Mammary epithelial cell (primary cell): ENCODE measurements around the gene LRRC43.

Experiments
- EZH2 ChIP-seq: IDR thresholded peaks from 2 replicates; pipeline ENCODE4 v1.6.1; 2012; ENCODE audit warnings: low read length, inconsistent platforms, borderline replicate concordance
- TF ChIP-seq, protein P1 (sequence below), 2 donors: IDR thresholded peaks in 1 of 2; conservative IDR thresholded peaks in 1 of 2; 2 replicates each; pipeline ENCODE4 v1.5.1; 2011 to 2012; ENCODE audit warnings: inconsistent platforms in 2 of 2, low read length in 2 of 2, mild to moderate bottlenecking in 2 of 2, control low read depth in 1 of 2, low read depth in 1 of 2; ENCODE audit not compliant: insufficient read depth in 1 of 2; ENCODE audit errors: extremely low read depth in 1 of 2

DNA sequence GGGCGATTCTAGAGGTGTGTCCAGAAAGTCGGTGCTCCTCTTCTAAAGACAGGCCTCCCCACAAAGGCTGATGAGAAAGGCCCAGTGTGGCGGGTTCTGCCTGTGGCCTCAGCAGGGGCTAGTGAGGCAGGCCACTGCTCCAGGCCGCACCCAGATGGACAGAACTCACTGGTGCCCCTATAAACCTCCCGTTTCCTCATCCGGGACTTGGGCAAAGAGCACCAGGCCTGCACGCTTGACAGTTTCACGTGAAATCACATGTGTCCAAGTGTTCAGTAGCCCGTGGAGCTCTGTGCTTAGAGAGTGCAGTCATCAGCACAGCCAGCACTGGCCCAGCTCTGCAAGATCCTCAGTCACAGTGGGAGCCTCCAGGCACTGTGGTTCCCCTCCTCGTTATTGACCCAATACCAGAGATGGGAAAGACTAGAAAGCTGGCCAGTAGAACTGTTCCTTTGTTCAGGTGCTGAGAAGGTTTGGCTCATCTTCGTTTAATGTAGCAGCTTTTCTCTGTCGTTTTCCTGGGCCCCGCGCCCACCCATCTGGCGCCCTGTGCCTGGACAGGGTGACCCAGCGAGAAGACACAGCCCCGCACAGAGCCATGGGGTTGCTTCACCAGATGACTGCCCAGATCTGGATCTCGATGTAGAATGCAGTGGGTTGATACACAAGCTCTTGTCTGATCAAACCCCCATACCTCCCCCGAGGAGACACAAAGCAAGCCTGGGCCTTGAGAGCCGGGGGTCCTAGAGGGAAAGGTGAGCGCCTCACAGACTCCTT is 35.2 kb upstream of the LRRC43 start:
- TF ChIP-seq, protein P1, sequence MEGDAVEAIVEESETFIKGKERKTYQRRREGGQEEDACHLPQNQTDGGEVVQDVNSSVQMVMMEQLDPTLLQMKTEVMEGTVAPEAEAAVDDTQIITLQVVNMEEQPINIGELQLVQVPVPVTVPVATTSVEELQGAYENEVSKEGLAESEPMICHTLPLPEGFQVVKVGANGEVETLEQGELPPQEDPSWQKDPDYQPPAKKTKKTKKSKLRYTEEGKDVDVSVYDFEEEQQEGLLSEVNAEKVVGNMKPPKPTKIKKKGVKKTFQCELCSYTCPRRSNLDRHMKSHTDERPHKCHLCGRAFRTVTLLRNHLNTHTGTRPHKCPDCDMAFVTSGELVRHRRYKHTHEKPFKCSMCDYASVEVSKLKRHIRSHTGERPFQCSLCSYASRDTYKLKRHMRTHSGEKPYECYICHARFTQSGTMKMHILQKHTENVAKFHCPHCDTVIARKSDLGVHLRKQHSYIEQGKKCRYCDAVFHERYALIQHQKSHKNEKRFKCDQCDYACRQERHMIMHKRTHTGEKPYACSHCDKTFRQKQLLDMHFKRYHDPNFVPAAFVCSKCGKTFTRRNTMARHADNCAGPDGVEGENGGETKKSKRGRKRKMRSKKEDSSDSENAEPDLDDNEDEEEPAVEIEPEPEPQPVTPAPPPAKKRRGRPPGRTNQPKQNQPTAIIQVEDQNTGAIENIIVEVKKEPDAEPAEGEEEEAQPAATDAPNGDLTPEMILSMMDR (conservative IDR thresholded peaks at IDR 0.05 in 1 of 2, IDR thresholded peaks at IDR 0.05 in 1 of 2; ENCODE audit: extremely low read depth in 1 of 2, insufficient read depth in 1 of 2, low read depth in 1 of 2, low read length in 2 of 2), result no peak
- TF ChIP-seq EZH2, result no peak
